Retinal pigment epithelial cell (primary cell): Measurements from ENCODE around the gene RNF150.

Source experiments
- DNase-seq: peaks from one replicate; pipeline ENCODE4 v3.0.0-alpha.2; 2010; ENCODE audit warnings: low read depth
- H3K4me3 ChIP-seq: 2 replicates; pipeline ENCODE4 v1.5.1; 2011; ENCODE audit warnings: mild to moderate bottlenecking, low read length, control low read depth, moderate library complexity
- TF ChIP-seq, protein P1 (sequence below): conservative IDR thresholded peaks from 2 replicates; pipeline ENCODE4 v1.5.1; 2011; ENCODE audit warnings: low read depth, low read length, control low read depth, inconsistent platforms

RNF150 gene

DNA sequence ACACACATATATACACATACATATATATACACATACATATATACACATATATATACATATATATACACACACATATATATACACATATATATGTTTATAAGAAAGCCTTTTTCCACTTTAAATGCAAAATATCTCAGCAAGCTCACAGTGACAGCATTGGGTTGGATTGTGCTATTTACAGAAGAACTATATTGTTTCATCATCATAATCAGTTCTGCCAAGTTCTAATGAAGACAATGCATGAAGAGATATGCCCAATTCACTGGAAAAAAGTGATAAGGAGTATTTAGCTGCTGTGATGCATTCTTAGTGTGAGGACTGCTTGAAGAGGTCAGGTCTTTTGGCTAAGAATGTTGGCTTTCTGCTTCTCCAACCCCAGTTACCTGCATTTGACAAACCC is 54.4 kb downstream of the RNF150 start:
- TF ChIP-seq, protein P1, sequence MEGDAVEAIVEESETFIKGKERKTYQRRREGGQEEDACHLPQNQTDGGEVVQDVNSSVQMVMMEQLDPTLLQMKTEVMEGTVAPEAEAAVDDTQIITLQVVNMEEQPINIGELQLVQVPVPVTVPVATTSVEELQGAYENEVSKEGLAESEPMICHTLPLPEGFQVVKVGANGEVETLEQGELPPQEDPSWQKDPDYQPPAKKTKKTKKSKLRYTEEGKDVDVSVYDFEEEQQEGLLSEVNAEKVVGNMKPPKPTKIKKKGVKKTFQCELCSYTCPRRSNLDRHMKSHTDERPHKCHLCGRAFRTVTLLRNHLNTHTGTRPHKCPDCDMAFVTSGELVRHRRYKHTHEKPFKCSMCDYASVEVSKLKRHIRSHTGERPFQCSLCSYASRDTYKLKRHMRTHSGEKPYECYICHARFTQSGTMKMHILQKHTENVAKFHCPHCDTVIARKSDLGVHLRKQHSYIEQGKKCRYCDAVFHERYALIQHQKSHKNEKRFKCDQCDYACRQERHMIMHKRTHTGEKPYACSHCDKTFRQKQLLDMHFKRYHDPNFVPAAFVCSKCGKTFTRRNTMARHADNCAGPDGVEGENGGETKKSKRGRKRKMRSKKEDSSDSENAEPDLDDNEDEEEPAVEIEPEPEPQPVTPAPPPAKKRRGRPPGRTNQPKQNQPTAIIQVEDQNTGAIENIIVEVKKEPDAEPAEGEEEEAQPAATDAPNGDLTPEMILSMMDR: no peak
- DNase-seq: no peak
- H3K4me3 ChIP-seq: no peak overlapping the region

GRCh38 chr4:141077611-141078225 is 55.6 kb downstream of the RNF150 start:
- no peak for DNase-seq
- H3K4me3 ChIP-seq: no peak overlapping the region
- TF ChIP-seq, protein P1: peak; percentile 17

DNA sequence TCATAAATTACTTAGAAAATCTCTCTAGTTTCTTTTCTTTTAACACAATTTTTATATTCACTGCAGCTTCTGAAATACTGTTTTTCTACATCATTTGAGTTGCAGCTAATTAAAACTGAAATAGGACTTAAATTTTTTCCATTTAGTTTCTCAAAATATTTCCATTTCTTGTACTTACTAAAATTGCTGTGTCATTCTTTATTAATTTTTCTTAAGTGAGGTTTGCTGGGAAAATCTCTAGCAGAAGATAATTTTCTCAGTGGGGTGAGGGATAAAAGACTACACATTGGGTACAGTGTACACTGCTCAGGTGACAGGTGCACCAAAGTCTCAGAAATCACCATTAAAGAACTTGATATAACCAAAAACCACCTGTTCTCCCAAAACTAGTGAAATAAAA is 57.7 kb downstream of the RNF150 start:
- H3K4me3 ChIP-seq: no peak overlapping the region
- no peak for DNase-seq
- TF ChIP-seq, protein P1: no peak

DNA sequence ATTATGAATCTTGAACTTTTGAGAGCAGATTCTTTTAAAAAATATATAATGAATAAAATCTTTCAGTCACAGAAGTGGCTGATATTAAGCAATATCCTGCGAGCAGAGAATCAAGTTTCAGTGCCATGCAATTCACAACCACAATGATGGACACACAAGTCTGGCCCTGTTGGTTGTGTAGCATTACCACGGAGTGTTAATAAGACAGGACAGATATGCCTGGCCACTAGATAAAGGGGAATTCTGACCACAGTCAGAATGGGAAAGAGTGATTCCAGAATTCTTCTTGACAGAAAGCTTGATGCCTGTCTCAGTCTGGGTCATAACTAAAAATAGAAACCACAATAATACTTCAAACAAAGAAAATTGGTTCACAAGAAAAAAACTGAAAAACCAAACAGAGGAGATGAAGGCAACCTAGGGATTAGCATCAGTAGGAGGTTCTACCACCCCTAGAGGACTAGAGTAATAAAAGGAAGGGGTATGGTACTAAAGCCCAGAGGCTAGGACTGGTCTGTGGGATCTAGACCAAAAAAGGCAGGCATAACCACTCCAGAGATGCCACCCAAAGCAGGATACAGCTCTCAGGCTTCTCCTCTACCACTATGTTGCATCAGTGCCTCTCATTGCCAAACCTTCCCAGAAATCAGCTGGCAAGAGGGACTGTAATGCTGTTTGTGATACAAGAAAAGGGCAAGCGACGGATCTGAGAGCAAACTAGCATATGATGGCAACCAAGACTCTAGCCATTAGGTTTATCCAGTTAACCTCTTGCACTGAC is 59.0 kb downstream of the RNF150 start:
- TF ChIP-seq, protein P1: no peak
- H3K4me3 ChIP-seq: no peak overlapping the region
- no peak for DNase-seq

DNA sequence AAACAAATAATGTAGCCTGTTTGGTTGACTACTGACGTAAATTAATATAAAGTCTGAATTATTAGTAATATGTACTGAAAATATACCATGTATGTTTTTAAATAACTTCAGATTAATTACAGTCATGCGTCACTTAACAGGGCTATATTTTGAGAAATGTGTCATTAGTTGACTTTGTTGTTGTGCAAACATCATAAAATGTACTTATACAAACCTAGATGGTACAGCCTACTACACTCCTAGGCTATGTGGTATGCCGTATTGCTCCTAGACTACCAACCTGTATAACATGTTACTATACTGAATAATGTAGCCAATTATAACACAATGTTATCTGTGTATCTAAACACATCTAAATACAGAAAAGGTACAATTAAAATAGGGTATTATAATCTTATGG is 66.6 kb downstream of the RNF150 start:
- H3K4me3 ChIP-seq: no peak overlapping the region
- DNase-seq: no peak
- TF ChIP-seq, protein P1: no peak

GRCh38 chr4:141065872-141066271 is 67.4 kb downstream of the RNF150 start:
- DNase-seq: no peak
- H3K4me3 ChIP-seq: no peak overlapping the region
- TF ChIP-seq, protein P1: no peak

GRCh38 chr4:141062651-141063050 is 70.6 kb downstream of the RNF150 start:
- H3K4me3 ChIP-seq: no peak overlapping the region
- DNase-seq: no peak
- TF ChIP-seq, protein P1: no peak
